GM04504 (cell line): Measurements from ENCODE around the gene MARK3.

ENCODE experiments used
- DNase-seq: peaks from one replicate; pipeline ENCODE4 v3.0.0-alpha.2; 2012; ENCODE audit warnings: low read depth

MARK3 gene

GRCh38 chr14:103550451-103551337 lies 165.5 kb downstream of the MARK3 start:
- DNase-seq, result no peak

GRCh38 chr14:103551338-103551762 lies 166.1 kb downstream of the MARK3 start:
- no peak for DNase-seq

- no peak for DNase-seq
These were observed 167.0 kb downstream of the MARK3 start for GRCh38 chr14:103552011-103552845.

GRCh38 chr14:103552846-103553210 lies 167.6 kb downstream of the MARK3 start:
- DNase-seq, result no peak
